Stimulated activated CD8-positive, alpha-beta memory T cell treated with anti-CD3 and anti-CD28 coated beads, Interleukin-4, amount 100 ng/mL, for 1 hour (primary cell): Measurements from ENCODE around the gene TTC12.
"Not testable (repeated sequence)": the region's sequence is repeated elsewhere in the genome, so short reads cannot be mapped to it uniquely, and the experiment has no call there.

Source experiments
- DNase-seq, 2 donors: peaks; one replicate each; pipeline ENCODE4 v3.0.0-alpha.2; 2020; ENCODE audit warnings: low read depth in 2 of 2, low spot score in 1 of 2

TTC12 gene

GRCh38 chr11:113282898-113283437, 31.4 kb upstream of the TTC12 start:
- DNase-seq: no peak

DNA sequence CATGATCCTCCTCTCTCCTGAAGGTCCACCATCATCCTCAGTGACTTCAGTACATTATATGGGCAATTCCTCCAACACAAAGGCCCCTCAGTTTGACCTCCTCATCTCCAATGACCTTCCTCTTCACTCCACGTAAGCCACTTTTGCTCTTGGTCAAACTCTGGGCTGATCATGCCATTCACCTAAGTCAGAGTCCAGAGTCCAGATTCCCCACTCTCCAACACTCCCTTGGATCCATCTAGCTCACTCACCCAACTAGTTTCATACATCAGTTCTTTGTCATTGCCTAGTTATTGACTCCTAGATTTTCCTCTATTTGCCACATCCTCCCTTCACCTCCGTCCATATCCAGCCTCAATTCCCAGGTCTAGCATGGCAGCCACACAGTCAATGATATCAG, 30.5 kb upstream of the TTC12 start:
- no peak for DNase-seq

- DNase-seq: no peak
These were observed 28.4 kb upstream of the TTC12 start for GRCh38 chr11:113286009-113286408.

DNA sequence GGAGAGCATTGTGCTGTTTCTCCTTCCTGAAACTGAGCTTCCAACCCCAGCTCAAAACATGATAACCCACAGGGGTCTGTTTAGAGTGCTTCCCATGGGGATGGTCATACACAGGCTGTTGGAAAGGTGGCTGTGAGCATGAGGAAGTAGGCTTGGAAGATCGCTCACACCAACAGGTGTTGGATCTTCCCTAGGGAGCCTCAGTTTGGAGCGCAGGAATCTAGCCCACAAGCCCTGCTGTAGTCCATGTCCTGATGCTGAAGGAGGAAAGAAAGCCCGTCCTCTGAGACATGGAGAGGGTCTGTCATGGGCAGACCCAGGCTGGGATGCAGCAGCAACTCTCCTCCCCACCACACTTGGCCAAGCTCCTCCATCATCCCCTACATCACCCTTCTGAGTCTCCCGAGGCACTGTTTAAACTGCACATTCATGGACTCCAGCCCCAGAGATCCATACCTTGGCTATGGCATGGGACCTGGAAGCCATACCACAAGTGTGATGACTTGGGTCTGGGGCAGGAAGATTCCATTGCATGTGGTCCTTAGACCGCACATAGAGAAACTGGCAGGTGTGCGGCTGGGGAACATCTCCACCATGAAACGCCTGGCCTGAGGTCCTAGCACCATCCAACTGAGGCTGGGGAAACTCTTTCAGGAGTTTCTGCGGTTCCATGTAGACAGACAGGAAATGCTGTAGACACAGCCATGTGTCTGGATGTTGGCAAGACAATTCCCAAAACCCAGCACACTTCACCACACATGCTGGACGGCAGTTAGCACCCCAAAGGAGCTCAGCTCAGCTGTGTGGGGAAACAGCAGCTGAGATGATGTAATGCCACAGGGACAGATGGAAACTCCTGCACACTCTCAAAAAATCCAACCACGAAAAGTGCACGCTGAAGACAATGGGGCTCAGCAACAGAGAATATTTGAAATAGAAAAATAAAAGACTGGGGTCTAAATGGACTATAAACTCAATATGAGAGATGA, 27.6 kb upstream of the TTC12 start:
- no peak for DNase-seq

GRCh38 chr11:113287801-113288200, 26.6 kb upstream of the TTC12 start:
- DNase-seq: no peak

GRCh38 chr11:113288286-113288863, 26.0 kb upstream of the TTC12 start:
- DNase-seq: no peak

DNA sequence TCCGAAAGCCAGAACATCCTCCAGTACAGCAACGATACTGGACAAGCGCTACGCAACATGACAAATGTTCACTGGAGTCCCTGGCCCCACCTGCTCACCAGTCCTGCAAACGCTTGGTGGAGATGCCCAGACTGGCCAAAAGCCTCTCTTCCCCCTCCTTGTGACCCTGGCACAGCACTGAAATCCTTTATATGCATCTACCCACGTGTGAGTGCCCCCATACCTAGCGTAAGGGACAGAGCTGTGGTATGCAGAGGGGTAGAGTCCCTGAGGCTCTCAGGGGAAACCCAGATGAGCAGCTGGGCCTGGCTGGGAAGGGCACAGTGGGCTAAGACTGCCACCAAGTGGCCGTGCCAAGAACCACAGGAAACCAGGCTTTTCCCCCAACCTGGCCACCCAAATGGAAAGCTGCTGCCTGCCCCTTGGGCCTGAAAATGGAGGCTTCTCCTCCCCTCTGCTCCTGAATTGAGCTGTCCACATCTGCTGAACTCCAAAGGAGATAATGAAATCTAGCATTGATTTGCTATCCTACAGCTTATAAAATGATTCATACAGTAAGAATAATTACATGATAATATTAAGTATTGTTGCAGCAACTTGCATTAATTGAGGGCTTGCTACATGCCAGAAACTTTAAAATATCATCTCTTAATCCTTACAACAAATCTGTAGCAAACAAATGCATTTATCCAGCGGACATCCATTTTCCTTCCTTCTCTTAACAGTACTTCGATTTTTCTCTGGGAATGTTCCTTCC, 24.8 kb upstream of the TTC12 start:
- peak; percentile 9 to 52 for DNase-seq

- DNase-seq: no peak
These were observed 20.4 kb upstream of the TTC12 start for GRCh38 chr11:113293936-113294335.

GRCh38 chr11:113295993-113296392, 18.4 kb upstream of the TTC12 start:
- DNase-seq: no peak

DNA sequence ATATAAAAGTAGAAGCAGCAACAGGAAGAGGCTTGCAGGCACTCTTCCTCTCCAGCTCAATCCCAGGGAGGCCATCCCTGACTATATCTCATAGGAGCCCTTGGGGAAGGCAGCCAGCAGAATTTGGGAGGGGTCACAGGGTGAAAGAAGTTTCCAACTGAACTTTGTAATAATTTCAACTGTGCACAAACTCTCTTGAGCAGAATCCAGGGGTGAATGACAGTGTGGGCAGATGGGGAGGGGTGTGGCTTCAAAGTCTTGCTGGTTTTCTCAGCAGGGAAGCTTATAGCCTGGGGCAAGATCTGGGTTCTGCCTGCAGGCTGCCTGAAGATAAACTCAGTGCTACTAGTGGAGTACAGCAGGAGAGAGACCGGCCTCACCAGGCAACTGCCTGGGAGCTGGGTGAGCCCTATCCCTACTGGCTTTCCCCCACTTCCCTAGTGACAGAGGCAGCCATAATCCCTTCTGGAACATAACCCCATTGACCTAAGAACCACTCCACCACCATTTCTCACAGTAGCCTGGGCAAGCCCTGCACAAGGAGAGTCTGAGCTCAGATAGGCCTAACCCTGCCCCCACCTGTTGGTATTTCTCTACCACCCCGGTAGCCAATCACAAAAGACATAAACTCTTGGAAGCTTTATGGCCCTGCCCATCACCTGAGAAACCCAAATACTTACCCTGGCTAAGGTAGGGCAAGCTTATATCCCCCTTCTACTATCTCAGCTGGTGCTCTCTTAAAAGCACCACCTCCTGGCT, 17.8 kb upstream of the TTC12 start:
- DNase-seq: no peak

DNA sequence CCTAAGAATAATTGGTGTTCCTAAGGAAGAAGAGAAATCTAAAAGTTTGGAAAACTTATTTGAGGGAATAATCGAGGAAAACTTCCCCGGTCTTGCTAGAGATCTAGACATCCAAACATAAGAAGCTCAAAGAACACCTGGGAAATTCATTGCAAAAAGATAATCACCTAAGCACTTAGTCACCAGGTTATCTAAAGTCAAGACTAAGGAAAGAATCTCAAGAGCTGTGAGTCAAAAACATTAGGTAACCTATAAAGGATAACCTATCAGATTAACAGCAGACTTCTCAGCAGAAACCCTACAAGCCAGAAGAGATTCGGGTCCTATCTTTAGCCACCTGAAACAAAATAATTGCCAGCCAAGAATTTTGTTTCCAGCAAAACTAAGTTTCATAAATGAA, 15.9 kb upstream of the TTC12 start:
- DNase-seq: not testable (repeated sequence)

DNA sequence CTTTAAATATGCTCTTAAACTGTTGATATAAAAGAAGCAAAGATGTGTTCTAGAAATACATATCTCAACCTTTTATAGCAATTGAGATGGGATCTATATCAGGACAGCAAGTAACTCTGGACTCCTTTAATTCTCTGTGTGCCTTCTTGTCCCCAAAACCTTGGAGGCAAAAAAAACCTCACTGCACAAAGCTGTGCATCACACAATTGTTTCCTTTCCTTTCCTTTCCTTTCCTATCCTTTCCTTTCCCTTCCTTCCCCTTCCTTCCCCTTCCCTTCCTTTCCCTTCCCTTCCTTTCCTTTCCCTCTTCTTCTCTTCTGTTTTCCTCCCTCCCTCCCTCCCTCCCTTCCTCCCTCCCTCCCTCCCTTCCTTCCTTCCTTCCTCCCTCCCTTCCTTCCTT, 9.5 kb upstream of the TTC12 start:
- no peak for DNase-seq

- peak; percentile 30 to 44 for DNase-seq
These were observed 8.7 kb upstream of the TTC12 start for GRCh38 chr11:113305440-113306336.

DNA sequence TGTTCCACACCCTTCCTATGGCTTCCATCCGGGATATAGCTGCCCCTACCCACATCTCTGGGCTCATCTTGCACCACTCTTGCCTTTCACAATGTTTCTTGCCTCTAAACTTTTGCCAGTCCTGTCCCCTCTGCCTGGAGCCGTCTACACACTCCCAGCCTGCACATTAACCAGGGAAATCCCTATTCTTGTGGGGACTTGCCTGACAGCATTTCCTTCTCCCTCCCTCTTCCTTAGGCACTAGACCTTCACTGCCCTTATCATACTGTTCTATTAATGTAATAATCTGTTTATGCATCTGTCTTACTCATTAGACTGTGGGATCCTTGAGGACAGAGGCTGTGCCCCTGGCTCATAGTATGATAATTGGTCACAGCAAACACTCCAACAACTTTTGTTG, 5.8 kb upstream of the TTC12 start:
- no peak for DNase-seq

- no peak for DNase-seq
These were observed 2.8 kb upstream of the TTC12 start for GRCh38 chr11:113311536-113311935.

DNA sequence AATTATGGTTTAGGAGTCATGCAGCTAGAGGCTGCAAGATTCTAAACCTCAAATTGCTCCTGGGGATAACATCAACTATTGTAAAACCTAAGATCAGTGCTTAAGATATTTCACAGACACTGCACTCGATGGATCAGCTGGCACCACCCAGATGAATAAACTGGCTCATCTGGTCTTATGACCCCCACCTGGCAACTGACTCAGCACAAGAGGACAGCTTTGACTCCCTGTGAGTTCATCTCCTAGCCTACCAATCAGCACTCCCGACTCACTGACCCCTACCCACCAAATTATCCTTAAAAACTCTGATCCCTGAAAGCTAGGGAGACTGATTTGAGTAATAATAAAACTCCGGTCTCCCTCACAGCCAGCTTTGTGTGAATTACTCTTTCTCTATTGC, 782 bp upstream of the TTC12 start:
- no peak for DNase-seq

DNA sequence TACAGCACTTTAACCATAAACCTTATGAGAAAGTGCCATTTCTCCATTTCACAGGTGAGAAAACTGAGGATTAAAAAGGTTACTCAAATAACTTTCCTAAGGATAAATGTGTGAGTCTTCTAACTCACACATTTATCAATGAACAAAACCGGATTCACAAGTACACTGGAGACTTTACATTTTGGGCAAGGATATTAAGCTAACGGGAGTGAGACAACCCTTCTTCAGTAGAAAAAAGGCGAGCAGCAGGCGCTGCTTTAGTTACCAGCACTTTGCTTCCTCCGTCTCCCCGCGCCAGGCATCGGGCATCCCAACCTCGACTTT, 356 bp upstream of the TTC12 start:
- no peak for DNase-seq

DNA sequence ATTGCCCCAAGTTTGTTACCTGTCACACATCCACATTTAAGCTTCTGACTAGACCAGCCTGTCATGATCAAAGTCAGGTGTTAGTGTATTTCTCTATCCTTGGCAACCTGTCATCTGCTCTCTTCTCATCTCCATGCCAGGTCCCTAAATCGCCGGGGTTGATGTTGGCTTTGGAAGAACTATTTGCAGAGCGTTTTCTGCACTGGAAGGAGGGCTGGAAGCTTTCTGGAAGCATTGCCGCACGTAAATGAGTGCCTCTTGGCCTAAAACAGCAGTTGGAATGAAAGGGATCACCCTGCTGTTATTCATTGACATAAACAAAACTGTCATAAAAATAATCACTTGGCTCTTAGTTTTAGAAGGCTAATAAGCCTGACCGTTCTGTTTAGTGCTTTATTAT, 1.4 kb downstream of the TTC12 start:
- no peak for DNase-seq

DNA sequence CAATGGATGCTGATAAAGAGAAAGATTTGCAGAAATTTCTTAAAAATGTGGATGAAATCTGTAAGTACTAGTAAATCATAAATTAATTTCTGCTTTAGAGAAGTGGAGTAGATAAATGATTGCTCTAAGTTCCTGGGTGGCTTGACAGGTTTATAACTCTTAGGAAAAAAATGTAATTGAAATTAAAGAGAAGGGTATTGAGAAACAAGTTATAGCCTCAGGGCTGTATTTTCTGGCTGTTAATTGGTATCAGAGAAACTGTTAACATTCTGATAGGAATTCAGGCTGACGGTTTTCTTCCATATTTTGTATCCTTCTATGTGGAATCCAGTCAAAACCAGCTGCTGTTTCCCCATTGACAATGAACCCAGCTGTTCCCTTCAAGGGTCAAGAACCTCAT, 1.9 kb downstream of the TTC12 start:
- no peak for DNase-seq

GRCh38 chr11:113317339-113317738, 3.0 kb downstream of the TTC12 start:
- DNase-seq: no peak
